HG02678 (cell line): ENCODE measurements around the gene OR51B4.
"Not testable (repeated sequence)": the region's sequence is repeated elsewhere in the genome, so short reads cannot be mapped to it uniquely, and the experiment has no call there.

Experiments
- ATAC-seq: cut with Tn5 transposase; IDR thresholded peaks from one replicate; pipeline ENCODE4 v1.9.1; 2021; ENCODE audit warnings: mild to moderate bottlenecking, moderate library complexity; ENCODE audit not compliant: unreplicated experiment

The OR51B4 gene

GRCh38 chr11:5275369-5276110, 26.2 kb downstream of the OR51B4 start:
- no peak for ATAC-seq

GRCh38 chr11:5274395-5274794, 27.4 kb downstream of the OR51B4 start:
- no peak for ATAC-seq

- ATAC-seq, result no peak
Observed at GRCh38 chr11:5272395-5273017, 29.2 kb downstream of the OR51B4 start.

GRCh38 chr11:5269715-5270147, 32.0 kb downstream of the OR51B4 start, which contains the start of gene HBE1:
TSS of gene HBE1 (minus strand) at chr11:5269945. CDS start at chr11:5269890, 55 bp downstream.
- no peak for ATAC-seq

GRCh38 chr11:5267033-5267563, 34.6 kb downstream of the OR51B4 start:
- no peak for ATAC-seq

GRCh38 chr11:5266609-5267008, 35.1 kb downstream of the OR51B4 start:
- no peak for ATAC-seq

- no peak for ATAC-seq
Observed at GRCh38 chr11:5265832-5266231, 35.9 kb downstream of the OR51B4 start.

GRCh38 chr11:5258543-5259262, 43.0 kb downstream of the OR51B4 start:
- ATAC-seq, result no peak

- no peak for ATAC-seq
Observed at GRCh38 chr11:5257296-5257695, 44.5 kb downstream of the OR51B4 start.

GRCh38 chr11:5254646-5255413, 46.9 kb downstream of the OR51B4 start, which contains the start of gene HBG2:
TSS of gene HBG2 (minus strand) at chr11:5254781. CDS start at chr11:5254728, 53 bp downstream.
- ATAC-seq, result not testable (repeated sequence)

GRCh38 chr11:5254023-5254422, 47.7 kb downstream of the OR51B4 start:
- ATAC-seq, result not testable (repeated sequence)

- not testable (repeated sequence) for ATAC-seq
Observed at GRCh38 chr11:5253440-5253839, 48.3 kb downstream of the OR51B4 start.

- no peak for ATAC-seq
Observed at GRCh38 chr11:5252919-5253265, 48.9 kb downstream of the OR51B4 start.

- no peak for ATAC-seq
Observed at GRCh38 chr11:5252192-5252918, 49.4 kb downstream of the OR51B4 start.

- ATAC-seq, result no peak
Observed at GRCh38 chr11:5251746-5252145, 50.0 kb downstream of the OR51B4 start.
